Stimulated activated CD8-positive, alpha-beta memory T cell treated with anti-CD3 and anti-CD28 coated beads, Interleukin-4, amount 100 ng/mL, for 48 hours (primary cell): ENCODE results near the gene RPS6KA2.

ENCODE experiments used
- DNase-seq: peaks from one replicate; pipeline ENCODE4 v3.0.0-alpha.2; 2020

Gene RPS6KA2

GRCh38 chr6:166478782-166479592, 148.1 kb downstream of the RPS6KA2 start:
- no peak for DNase-seq

GRCh38 chr6:166477647-166478365, 149.2 kb downstream of the RPS6KA2 start:
- DNase-seq = no peak

GRCh38 chr6:166476634-166477215, 150.3 kb downstream of the RPS6KA2 start:
- no peak for DNase-seq

GRCh38 chr6:166476061-166476591, 150.9 kb downstream of the RPS6KA2 start:
- no peak for DNase-seq

- DNase-seq = no peak
Observed at GRCh38 chr6:166474721-166475565, 152.1 kb downstream of the RPS6KA2 start.

GRCh38 chr6:166473886-166474571, 153.0 kb downstream of the RPS6KA2 start:
- DNase-seq = no peak

- no peak for DNase-seq
Observed at GRCh38 chr6:166472636-166473035, 154.4 kb downstream of the RPS6KA2 start.

GRCh38 chr6:166471797-166472260, 155.2 kb downstream of the RPS6KA2 start:
- no peak for DNase-seq

GRCh38 chr6:166470863-166471410, 156.1 kb downstream of the RPS6KA2 start:
- no peak for DNase-seq

GRCh38 chr6:166470029-166470862, 156.8 kb downstream of the RPS6KA2 start:
- DNase-seq = no peak

GRCh38 chr6:166469426-166469961, 157.6 kb downstream of the RPS6KA2 start:
- no peak for DNase-seq

GRCh38 chr6:166467436-166468000, 159.5 kb downstream of the RPS6KA2 start:
- no peak for DNase-seq

GRCh38 chr6:166466178-166467122, 160.6 kb downstream of the RPS6KA2 start:
- DNase-seq = no peak

GRCh38 chr6:166465671-166466087, 161.4 kb downstream of the RPS6KA2 start:
- no peak for DNase-seq

GRCh38 chr6:166465003-166465399, 162.1 kb downstream of the RPS6KA2 start:
- no peak for DNase-seq

- no peak for DNase-seq
Observed at GRCh38 chr6:166464068-166465002, 162.7 kb downstream of the RPS6KA2 start.

GRCh38 chr6:166463359-166464067, 163.5 kb downstream of the RPS6KA2 start:
- DNase-seq = no peak
